IMR-90 (cell line): Measurements from ENCODE around the gene SH3BP5. TPM values are rescaled to one million over a fixed set of nuclear protein-coding genes. Genes with fewer than 3 reads are reported as not detected.

Experiments
- ATAC-seq: fragments of 200-7000 bp; cut with Tn5 transposase; 2 replicates; pipeline ENCODE4 v1.9.1; 2020; ENCODE audit warnings: low read depth, mild to moderate bottlenecking, moderate library complexity
- BruUV-seq: library from RNA; stranded (reverse); fragments of 400-500 nt; replicated peaks from 2 replicates; lab custom pipeline; 2021; lab: Mats Ljungman, UMichigan
- CTCF ChIA-PET: fragments of 300-600 bp; formaldehyde crosslinking; extraction: SDS; loops from one replicate; lab custom pipeline; 2021; ENCODE audit warnings: antibody characterized with exemption; lab: Yijun Ruan, JAX
- POLR2A ChIA-PET: fragments of 300-600 bp; sonication (Branson Sonifier 250); formaldehyde crosslinking; loops from one replicate; lab custom pipeline; 2022; ENCODE audit warnings: antibody characterized with exemption; ENCODE audit not compliant: unreplicated experiment; lab: Charles Lee
- DNase-seq: peaks from one replicate; pipeline ENCODE4 v3.0.0; 2013
- H2AFZ ChIP-seq: replicated peaks from 2 replicates; pipeline ENCODE3; 2013; ENCODE audit warnings: low read length, mild to moderate bottlenecking; ENCODE audit not compliant: poor library complexity
- H2AK5ac ChIP-seq: 2 replicates; pipeline ENCODE4 v1.6.1; 2013; ENCODE audit warnings: low read depth, low read length, inconsistent platforms
- H2AK9ac ChIP-seq: replicated peaks from 2 replicates; pipeline ENCODE3; 2013; ENCODE audit warnings: mild to moderate bottlenecking, low read depth, low read length, moderate library complexity; ENCODE audit not compliant: poor library complexity
- H2BK120ac ChIP-seq: 2 replicates; pipeline ENCODE4 v1.6.1; 2013; ENCODE audit warnings: low read depth, low read length, inconsistent platforms
- H2BK15ac ChIP-seq: 3 replicates; pipeline ENCODE4 v1.6.1; 2013; ENCODE audit warnings: low read depth, low read length, inconsistent platforms
- H2BK20ac ChIP-seq: 2 replicates; pipeline ENCODE4 v1.6.1; 2013; ENCODE audit warnings: low read depth, mild to moderate bottlenecking, inconsistent platforms, low read length, moderate library complexity
- H2BK5ac ChIP-seq: 2 replicates; pipeline ENCODE4 v1.6.1; 2013; ENCODE audit warnings: mild to moderate bottlenecking, low read depth, low read length, inconsistent platforms; ENCODE audit not compliant: poor library complexity, severe bottlenecking
- H3K14ac ChIP-seq: replicated peaks from 2 replicates; pipeline ENCODE4 v1.6.1; 2013; ENCODE audit warnings: low read depth, low read length, inconsistent platforms
- H3K18ac ChIP-seq: 2 replicates; pipeline ENCODE4 v1.6.1; 2013; ENCODE audit warnings: low read depth, low read length, control low read depth
- H3K23ac ChIP-seq: 2 replicates; pipeline ENCODE4 v1.6.1; 2013; ENCODE audit warnings: low read depth, low read length, inconsistent platforms
- H3K27ac ChIP-seq: 2 replicates; pipeline ENCODE4 v1.5.1; 2013; ENCODE audit warnings: mild to moderate bottlenecking, control low read depth, low read length; ENCODE audit not compliant: insufficient read depth
- H3K27me3 ChIP-seq: 2 replicates; pipeline ENCODE4 v1.6.1; 2013; ENCODE audit warnings: low read length; ENCODE audit not compliant: control insufficient read depth, insufficient read depth
- H3K36me3 ChIP-seq: 2 replicates; pipeline ENCODE4 v1.6.1; 2013; ENCODE audit warnings: low read length, mixed read lengths; ENCODE audit not compliant: control insufficient read depth, insufficient read depth
- H3K4ac ChIP-seq: 2 replicates; pipeline ENCODE4 v1.6.1; 2013; ENCODE audit warnings: low read depth, low read length, inconsistent platforms
- H3K4me1 ChIP-seq: 2 replicates; pipeline ENCODE4 v1.6.1; 2013; ENCODE audit warnings: low read length, mixed read lengths; ENCODE audit not compliant: control insufficient read depth, insufficient read depth
- H3K4me2 ChIP-seq: 2 replicates; pipeline ENCODE4 v1.6.1; 2013; ENCODE audit warnings: low read depth, mild to moderate bottlenecking, control low read depth, low read length, moderate library complexity
- H3K4me3 ChIP-seq: 2 replicates; pipeline ENCODE4 v1.5.1; 2013; ENCODE audit warnings: low read depth, mild to moderate bottlenecking, control low read depth, low read length, moderate library complexity; ENCODE audit not compliant: insufficient read depth
- H3K56ac ChIP-seq: 2 replicates; pipeline ENCODE4 v1.6.1; 2013; ENCODE audit warnings: low read length, inconsistent platforms; ENCODE audit not compliant: insufficient read depth; ENCODE audit errors: extremely low read depth
- H3K79me1 ChIP-seq, 2 experiments: 2 replicates each; pipeline ENCODE4 v1.6.1; 2013; ENCODE audit warnings: low read length in 2 of 2, inconsistent platforms in 1 of 2, low read depth in 1 of 2
- H3K9ac ChIP-seq: 2 replicates; pipeline ENCODE4 v1.6.1; 2013; ENCODE audit warnings: low read depth, low read length, control low read depth
- H3K9me1 ChIP-seq: 2 replicates; pipeline ENCODE4 v1.6.1; 2013; ENCODE audit warnings: low read length, inconsistent platforms; ENCODE audit not compliant: insufficient read depth
- H3K9me3 ChIP-seq: 2 replicates; pipeline ENCODE4 v1.6.1; 2013; ENCODE audit warnings: low read length; ENCODE audit not compliant: control insufficient read depth, insufficient read depth
- H4K20me1 ChIP-seq: 2 replicates; pipeline ENCODE4 v1.6.1; 2013; ENCODE audit warnings: low read length, inconsistent platforms; ENCODE audit not compliant: insufficient read depth
- H4K5ac ChIP-seq: 2 replicates; pipeline ENCODE4 v1.6.1; 2013; ENCODE audit warnings: mild to moderate bottlenecking, low read depth, low read length, control low read depth
- H4K8ac ChIP-seq, 2 experiments: 2 replicates each; pipeline ENCODE4 v1.6.1; 2013; ENCODE audit warnings: low read depth in 2 of 2, low read length in 2 of 2, control low read depth in 1 of 2, inconsistent platforms in 1 of 2
- H4K91ac ChIP-seq: 2 replicates; pipeline ENCODE4 v1.6.1; 2013; ENCODE audit warnings: low read depth, low read length, inconsistent platforms; ENCODE audit not compliant: insufficient read depth
- CHD1 ChIP-seq: IDR thresholded peaks from 2 replicates; pipeline ENCODE4 v1.6.1; 2012; ENCODE audit warnings: low read depth, low read length, improper control_type of control experiment
- FOS ChIP-seq: fragments of 150-350 bp; IDR thresholded peaks from 2 replicates; pipeline ENCODE4 v1.6.1; 2016; ENCODE audit warnings: low read depth, low read length
- MAFK ChIP-seq: IDR thresholded peaks from 2 replicates; pipeline ENCODE4 v1.6.1; 2012; ENCODE audit warnings: low read depth, low read length, improper control_type of control experiment
- MAZ ChIP-seq: IDR thresholded peaks from 2 replicates; pipeline ENCODE4 v1.6.1; 2012; ENCODE audit warnings: low read depth, mild to moderate bottlenecking, low read length, improper control_type of control experiment, moderate library complexity, borderline replicate concordance
- POLR2A ChIP-seq: IDR thresholded peaks from 2 replicates; pipeline ENCODE4 v1.6.1; 2012; ENCODE audit warnings: mild to moderate bottlenecking, low read depth, low read length
- SMC3 ChIP-seq: fragments of 150-350 bp; IDR thresholded peaks from 2 replicates; pipeline ENCODE4 v1.6.1; 2016; ENCODE audit warnings: low read depth, mild to moderate bottlenecking, antibody characterized with exemption, low read length, moderate library complexity
- dilution Hi-C: fragments of 300-500 bp; cut with HindIII; formaldehyde crosslinking; loops from one replicate; pipeline ENCODE4 v1.14.3; 2018; ENCODE audit warnings: low sequenced_read_pairs; ENCODE audit not compliant: unreplicated experiment
- in situ Hi-C: fragments of 300-500 bp; cut with MboI; formaldehyde crosslinking; loops from 3 replicates; pipeline ENCODE4 v1.14.3; 2019; ENCODE audit warnings: low sequenced_read_pairs, inconsistent platforms, mixed read lengths
- intact Hi-C: fragments of 100-400 bp; cut with micrococcal nuclease; formaldehyde crosslinking; loops from 2 replicates; pipeline ENCODE4 v1.10.0; 2022
- polyA plus RNA-seq, 3 experiments: library from polyadenylated mRNA; depleted of rRNA; stranded (reverse); fragments of >200 nt; gene quantifications; 2 replicates each; pipeline ENCODE4 v1.2.3, GENCODE V29; 2012; ENCODE audit warnings: low replicate concordance in 1 of 3
- total RNA-seq: library from RNA; depleted of rRNA; stranded (reverse); fragments of >200 nt; gene quantifications from 2 replicates; pipeline ENCODE4 v1.2.3, GENCODE V29; 2012

Gene SH3BP5
- total and polyA plus RNA-seq, 2 of the 4 experiments (the other 2 are of a cell fraction), result 14.0 to 23.5 TPM

- H3K4me2 ChIP-seq, result no peak overlapping the region
- no TSS peak for BruUV-seq
- peaks cover 24% of the 10 kb centered on the region; the same call in 1 of the 2 replicates for H4K20me1 ChIP-seq
- H4K8ac ChIP-seq, result no peak overlapping the region
- H3K18ac ChIP-seq, result no peak overlapping the region
- peaks cover 3% of the 10 kb centered on the region; the same call in 1 of the 2 replicates for H3K9me1 ChIP-seq
- in situ Hi-C loops, result loop anchor here (25.0 kb wide), 1 partner anchor 275 kb away; the partner anchor contains the start of gene NR2C2
- no peak for TF ChIP-seq MAZ
- no peak for TF ChIP-seq SMC3
- peak; percentile 59 for TF ChIP-seq MAFK
- TF ChIP-seq FOS, result no peak
- TF ChIP-seq POLR2A, result no peak
- TF ChIP-seq CHD1, result no peak
- H2AFZ ChIP-seq, result no peak overlapping the region
- no peak overlapping the region for H4K5ac ChIP-seq
- no peak for DNase-seq
- H3K27ac ChIP-seq, result no peak overlapping the region
- ATAC-seq, result no peak
- no peak overlapping the region for H2BK120ac ChIP-seq
- no peak overlapping the region for H2BK20ac ChIP-seq
- no peak overlapping the region for H2BK5ac ChIP-seq
- H3K27me3 ChIP-seq, result no peaks in the 10 kb centered on the region
- H4K91ac ChIP-seq, result no peak overlapping the region
- no peak overlapping the region for H3K14ac ChIP-seq
- H3K9ac ChIP-seq, result no peak overlapping the region
- no peaks in the 10 kb centered on the region for H3K4me1 ChIP-seq
- peaks cover 21 to 38% of the 10 kb centered on the region in 2 experiments for H3K79me1 ChIP-seq
- dilution Hi-C loops, result no loop called here
- H3K36me3 ChIP-seq, result peaks cover 21% of the 10 kb centered on the region
- POLR2A ChIA-PET, result no interaction called here
- CTCF ChIA-PET, result no interaction called here
- no peaks in the 10 kb centered on the region for H3K9me3 ChIP-seq
- H3K23ac ChIP-seq, result no peak overlapping the region
- H3K4me3 ChIP-seq, result no peak overlapping the region
- H2AK9ac ChIP-seq, result no peak overlapping the region
- intact Hi-C loops, result no loop called here
- H3K4ac ChIP-seq, result no peak overlapping the region
- H2BK15ac ChIP-seq, result no peak overlapping the region
- no peak overlapping the region for H2AK5ac ChIP-seq
- H3K56ac ChIP-seq, result no peak overlapping the region
Measured at GRCh38 chr3:15211937-15212336, 120.4 kb downstream of the SH3BP5 start.
